Measurements from ENCODE around the gene GABRE.

Gene GABRE

DNA sequence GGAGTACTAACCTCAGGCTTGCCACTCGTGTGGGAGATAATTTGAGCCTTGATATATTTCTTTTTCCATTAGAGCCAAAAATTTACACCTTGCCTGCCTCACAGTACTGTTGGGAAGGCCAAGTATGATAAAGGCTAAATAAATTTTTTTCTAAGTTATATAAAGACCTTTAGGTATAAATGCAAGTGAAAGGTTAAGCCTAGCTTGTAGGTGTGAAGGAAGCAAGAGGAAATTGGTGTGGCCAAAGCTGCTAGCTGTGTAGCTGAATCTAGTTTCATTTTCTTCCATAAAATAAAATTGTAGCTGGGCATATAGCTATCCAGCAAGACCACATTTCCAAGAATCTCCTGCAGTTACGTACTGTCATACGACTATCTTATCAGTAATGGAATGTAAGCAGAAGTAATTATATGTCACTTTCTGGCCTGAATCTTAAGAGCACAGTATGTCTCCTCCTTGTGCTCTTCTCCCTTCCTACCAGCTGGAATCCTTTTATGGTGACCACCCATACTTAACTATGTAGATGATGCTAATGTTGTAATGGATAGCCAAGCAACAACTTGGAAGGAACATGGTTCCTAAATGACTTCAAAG lies 14.3 kb upstream of the GABRE start:
- no peak for DNase-seq (ENCODE audit: low spot score)
- H3K27ac ChIP-seq, result no peak overlapping the region
- TF ChIP-seq, protein P1, sequence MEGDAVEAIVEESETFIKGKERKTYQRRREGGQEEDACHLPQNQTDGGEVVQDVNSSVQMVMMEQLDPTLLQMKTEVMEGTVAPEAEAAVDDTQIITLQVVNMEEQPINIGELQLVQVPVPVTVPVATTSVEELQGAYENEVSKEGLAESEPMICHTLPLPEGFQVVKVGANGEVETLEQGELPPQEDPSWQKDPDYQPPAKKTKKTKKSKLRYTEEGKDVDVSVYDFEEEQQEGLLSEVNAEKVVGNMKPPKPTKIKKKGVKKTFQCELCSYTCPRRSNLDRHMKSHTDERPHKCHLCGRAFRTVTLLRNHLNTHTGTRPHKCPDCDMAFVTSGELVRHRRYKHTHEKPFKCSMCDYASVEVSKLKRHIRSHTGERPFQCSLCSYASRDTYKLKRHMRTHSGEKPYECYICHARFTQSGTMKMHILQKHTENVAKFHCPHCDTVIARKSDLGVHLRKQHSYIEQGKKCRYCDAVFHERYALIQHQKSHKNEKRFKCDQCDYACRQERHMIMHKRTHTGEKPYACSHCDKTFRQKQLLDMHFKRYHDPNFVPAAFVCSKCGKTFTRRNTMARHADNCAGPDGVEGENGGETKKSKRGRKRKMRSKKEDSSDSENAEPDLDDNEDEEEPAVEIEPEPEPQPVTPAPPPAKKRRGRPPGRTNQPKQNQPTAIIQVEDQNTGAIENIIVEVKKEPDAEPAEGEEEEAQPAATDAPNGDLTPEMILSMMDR (IDR thresholded peaks at IDR 0.05), result no peak
- H3K4me3 ChIP-seq, result no peak overlapping the region

DNA sequence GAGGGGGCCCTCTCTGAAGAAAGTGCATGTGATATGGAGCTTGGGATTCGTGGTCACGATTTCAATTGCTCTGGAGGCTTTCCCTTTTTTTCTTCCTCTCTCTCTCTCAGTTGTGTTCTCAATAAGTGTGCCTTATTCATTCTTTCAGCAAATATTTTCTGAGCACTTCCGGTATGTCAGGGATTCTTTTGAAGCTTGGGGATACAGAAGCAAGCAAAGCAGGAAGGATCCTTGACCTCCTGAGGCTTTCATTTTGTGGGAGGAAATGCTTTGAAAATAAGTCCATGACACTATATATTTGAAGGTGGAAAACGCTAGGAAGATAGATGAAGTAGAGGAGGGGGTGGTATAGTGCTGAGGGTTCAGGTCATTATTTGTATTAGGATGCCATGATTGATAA lies 12.6 kb upstream of the GABRE start:
- no peak for DNase-seq (ENCODE audit: low spot score)
- H3K27ac ChIP-seq, result no peak overlapping the region
- TF ChIP-seq, protein P1 (IDR thresholded peaks at IDR 0.05), result no peak
- H3K4me3 ChIP-seq, result no peak overlapping the region

DNA sequence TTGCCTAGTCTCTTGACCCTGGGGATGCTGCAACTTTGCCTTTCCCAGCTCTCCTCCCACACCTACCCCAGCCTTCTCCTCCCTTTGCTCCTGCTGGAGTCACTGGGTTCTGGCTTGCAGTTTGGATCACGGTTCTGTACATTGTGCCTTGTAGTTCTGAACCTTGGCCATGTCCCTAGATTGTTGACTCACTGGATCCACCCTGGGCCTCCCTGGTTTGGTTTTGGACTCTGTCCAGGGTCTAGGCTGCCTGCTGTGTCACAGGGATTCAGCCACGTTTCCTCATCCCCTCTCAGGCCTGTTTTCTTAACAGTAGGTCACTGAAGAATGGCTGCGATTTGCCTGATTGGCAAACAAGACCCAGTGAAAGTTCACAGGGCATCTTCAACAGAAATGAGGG lies 11.5 kb upstream of the GABRE start:
- TF ChIP-seq, protein P1 (IDR thresholded peaks at IDR 0.05), result no peak
- H3K27ac ChIP-seq, result no peak overlapping the region
- DNase-seq (ENCODE audit: low spot score), result no peak
- H3K4me3 ChIP-seq, result no peak overlapping the region

DNA sequence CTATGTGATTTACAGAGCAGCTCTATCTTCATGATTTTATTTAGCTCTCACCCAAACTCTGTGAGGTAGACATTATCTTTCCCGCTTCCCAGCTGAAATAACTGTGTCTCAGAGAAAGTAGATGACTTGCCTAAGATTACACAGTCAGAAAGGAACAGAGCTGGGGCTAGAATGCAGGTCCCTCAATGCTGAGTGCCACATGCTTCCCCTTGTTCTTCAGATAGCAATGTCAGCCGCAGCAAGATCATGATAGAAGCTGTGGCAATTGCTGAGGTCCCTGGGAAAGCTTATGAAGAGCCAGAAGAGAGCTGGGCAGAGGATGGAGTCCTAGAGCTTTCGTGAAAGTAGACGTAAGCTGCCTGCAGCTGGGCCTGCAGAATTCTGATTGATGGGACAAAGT lies 11.1 kb upstream of the GABRE start:
- Histone ChIP-seq H3K4me3 (no peak overlapping the region), H3K27ac (no peak overlapping the region)
- TF ChIP-seq, protein P1 (IDR thresholded peaks at IDR 0.05), result no peak
- DNase-seq (ENCODE audit: low spot score), result no peak

DNA sequence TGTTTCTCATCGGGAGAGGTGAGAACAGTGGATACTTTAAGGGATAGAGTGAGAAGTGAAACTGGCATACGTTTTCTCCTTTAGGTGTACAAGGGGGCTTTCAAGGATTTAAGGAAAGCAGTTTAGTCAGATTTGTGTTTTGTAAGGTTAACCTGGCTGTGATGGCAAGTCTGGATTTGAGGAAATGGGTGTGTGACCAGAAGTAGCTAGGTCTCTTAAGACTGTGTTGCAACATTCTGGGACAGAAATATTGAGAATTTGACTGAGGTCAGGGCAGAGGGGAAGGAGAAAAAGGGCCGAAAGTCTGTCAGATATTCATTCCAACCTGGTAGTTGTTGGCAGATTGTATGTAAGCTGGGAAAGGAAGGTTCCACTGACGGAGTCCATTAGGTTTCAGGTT lies 10.4 kb upstream of the GABRE start:
- H3K27ac ChIP-seq, result no peak overlapping the region
- DNase-seq (ENCODE audit: low spot score), result no peak
- no peak overlapping the region for H3K4me3 ChIP-seq
- TF ChIP-seq, protein P1 (IDR thresholded peaks at IDR 0.05), result no peak

DNA sequence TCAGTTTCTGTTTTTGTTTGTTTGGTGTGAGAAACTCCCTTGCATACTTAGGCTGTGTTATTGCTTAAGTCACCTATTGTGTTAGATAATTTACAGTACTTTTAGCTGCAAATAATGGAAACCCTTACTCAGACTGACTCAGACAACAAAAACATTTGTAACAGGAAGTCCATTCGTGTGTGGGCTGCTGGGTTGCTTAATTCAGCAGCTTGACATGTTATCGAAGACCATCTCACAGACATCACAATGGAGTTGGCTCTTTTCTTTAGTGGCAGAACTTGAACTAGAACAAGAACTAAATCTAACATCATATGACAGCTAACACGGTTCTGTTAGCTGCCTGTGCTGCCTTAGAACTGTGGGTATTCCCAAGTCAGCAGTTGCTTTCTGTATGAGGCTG lies 9.9 kb upstream of the GABRE start:
- TF ChIP-seq, protein P1 (IDR thresholded peaks at IDR 0.05), result no peak
- H3K4me3 ChIP-seq, result no peak overlapping the region
- no peak for DNase-seq (ENCODE audit: low spot score)
- H3K27ac ChIP-seq, result no peak overlapping the region

DNA sequence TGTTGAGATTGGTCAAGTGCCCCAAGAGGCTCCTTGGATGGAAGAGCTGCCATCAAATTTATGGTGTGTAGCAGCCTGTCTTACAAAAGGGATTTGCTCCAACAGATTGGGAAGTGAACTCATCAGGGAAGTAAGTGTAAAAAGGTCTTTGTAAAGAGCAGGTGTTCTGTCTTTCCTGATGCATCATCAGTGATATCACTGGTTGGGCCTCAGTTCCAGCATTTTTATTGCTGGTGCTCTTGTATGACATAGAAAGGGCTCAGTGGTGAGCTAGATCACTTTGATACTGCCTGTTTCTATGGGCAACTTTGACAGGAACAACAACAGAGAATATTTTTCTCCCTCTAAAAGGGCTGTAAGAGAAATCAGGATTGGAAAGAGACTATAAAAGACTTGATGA lies 8.7 kb upstream of the GABRE start:
- TF ChIP-seq, protein P1 (IDR thresholded peaks at IDR 0.05), result no peak
- H3K4me3 ChIP-seq, result no peak overlapping the region
- no peak for DNase-seq (ENCODE audit: low spot score)
- H3K27ac ChIP-seq, result no peak overlapping the region

Data from coronary artery (tissue), 2 donors.